ENCODE results near the gene KLHL6. TPM values are rescaled to one million over a fixed set of nuclear protein-coding genes. Genes with fewer than 3 reads are reported as not detected.

The KLHL6 gene
- total and polyA plus RNA-seq, 2 of the 13 experiments (the other 11 are each of a cell fraction or from before 2014, with no cell fraction given) = not detected

DNA sequence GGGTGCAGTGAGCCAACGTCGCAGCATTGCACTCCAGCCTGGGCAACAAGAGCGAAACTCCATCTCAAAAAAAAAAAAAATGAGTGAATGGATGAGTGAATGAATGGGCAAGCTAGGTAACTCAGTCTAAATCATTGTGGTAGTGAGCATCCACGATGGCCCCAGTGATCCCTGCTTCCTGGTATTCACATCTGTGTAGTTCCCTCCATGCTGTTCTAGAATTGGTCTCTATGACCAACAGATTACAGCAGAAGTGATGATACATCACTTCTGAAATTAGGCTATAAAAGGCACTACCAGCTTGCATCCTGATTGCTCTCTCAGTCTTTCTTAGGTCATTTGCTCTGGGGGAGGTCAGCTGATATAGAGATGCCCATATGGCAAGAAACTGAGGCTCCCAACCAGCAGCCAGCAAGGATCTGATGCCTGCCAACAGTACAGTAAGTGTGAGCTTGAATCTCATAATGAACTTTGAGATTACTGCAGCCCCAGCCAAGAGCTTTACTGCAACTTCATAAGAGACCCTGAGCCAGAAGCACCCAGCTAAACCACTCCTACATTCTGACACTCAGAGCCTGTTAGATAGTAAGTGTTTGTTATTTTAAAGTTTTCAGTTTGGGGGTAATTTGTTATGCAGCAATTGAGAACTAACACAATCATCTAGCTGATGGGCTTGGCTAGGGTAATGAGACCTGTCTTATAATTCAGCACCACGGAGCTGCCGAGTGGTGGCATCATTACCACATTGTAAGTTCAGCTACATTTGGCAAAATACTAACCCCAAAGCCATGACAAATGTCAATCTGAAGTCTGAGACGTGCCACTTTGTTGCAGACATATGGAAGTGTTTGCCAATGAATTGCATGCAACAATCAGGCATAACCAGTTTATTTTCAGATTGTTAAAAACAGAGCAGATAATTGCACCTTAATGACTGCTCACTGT is 53.0 kb downstream of the KLHL6 start:
- in situ Hi-C loops (cut with HindIII; ENCODE audit: extremely low pct_ligation_motif_present, low pct_unique_long_range_greater_than_20kb) = no loop called here
- WGBS (ENCODE audit: low lambda C conversion rate) = 20% methylated on average over 7 of the region's 7 CpGs
- no peak for DNase-seq (ENCODE audit: low spot score)

More for the DNA sequence above, 53.0 kb downstream of the KLHL6 start:
- ATAC-seq = peak; percentile 52
- peak in 1 of 2 experiments; percentile 23; a peak in 1 of 4 replicates for TF ChIP-seq MAFK (conservative IDR thresholded peaks at IDR 0.05 in 1 of 2, IDR thresholded peaks at IDR 0.05 in 1 of 2; ENCODE audit: low read length in 2 of 2)
- TF ChIP-seq MZF1 (CRISPR knock-in tag; IDR thresholded peaks at IDR 0.05; ENCODE audit: borderline replicate concordance) = no peak
- TF ChIP-seq SCMH1 (CRISPR knock-in tag; IDR thresholded peaks at IDR 0.05; ENCODE audit: borderline replicate concordance) = no peak
- peak; percentile 20; the same call in 1 of the 2 replicates for TF ChIP-seq SMC3 (IDR thresholded peaks at IDR 0.05; ENCODE audit: low read length)
- no peak for TF ChIP-seq EHMT2 (IDR thresholded peaks at IDR 0.05; ENCODE audit: borderline replicate concordance, low read depth, low read length)
- TF ChIP-seq, protein P1, sequence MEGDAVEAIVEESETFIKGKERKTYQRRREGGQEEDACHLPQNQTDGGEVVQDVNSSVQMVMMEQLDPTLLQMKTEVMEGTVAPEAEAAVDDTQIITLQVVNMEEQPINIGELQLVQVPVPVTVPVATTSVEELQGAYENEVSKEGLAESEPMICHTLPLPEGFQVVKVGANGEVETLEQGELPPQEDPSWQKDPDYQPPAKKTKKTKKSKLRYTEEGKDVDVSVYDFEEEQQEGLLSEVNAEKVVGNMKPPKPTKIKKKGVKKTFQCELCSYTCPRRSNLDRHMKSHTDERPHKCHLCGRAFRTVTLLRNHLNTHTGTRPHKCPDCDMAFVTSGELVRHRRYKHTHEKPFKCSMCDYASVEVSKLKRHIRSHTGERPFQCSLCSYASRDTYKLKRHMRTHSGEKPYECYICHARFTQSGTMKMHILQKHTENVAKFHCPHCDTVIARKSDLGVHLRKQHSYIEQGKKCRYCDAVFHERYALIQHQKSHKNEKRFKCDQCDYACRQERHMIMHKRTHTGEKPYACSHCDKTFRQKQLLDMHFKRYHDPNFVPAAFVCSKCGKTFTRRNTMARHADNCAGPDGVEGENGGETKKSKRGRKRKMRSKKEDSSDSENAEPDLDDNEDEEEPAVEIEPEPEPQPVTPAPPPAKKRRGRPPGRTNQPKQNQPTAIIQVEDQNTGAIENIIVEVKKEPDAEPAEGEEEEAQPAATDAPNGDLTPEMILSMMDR (CRISPR knock-in tag; IDR thresholded peaks at IDR 0.05) = peak; percentile 69
- TF ChIP-seq STAG1 (CRISPR knock-in tag; IDR thresholded peaks at IDR 0.05) = peak; percentile 77
- 0 out of 2 replicates have a peak, but pooled peaks have one; percentile 22 for TF ChIP-seq MIXL1 (CRISPR knock-in tag; IDR thresholded peaks at IDR 0.05)
- FAIRE-seq = peak; percentile 77
- intact Hi-C loops (cut with micrococcal nuclease; ENCODE audit: unreplicated experiment) = no loop called here
- Histone ChIP-seq H3K36me3 (replicated peaks in 1 of 2; ENCODE audit: control insufficient read depth in 1 of 2, insufficient read depth in 2 of 2, low read length in 2 of 2) (no peaks in the 10 kb centered on the region), H3K79me2 (ENCODE audit: insufficient read depth, low read length) (no peaks in the 10 kb centered on the region), H3K4me3 (replicated peaks in 1 of 3; ENCODE audit: insufficient read depth in 1 of 3, low read depth in 2 of 3, low read length in 3 of 3) (no peak overlapping the region), H2AFZ (ENCODE audit: low read length) (no peak overlapping the region), H3K4me2 (ENCODE audit: low read depth, low read length) (no peak overlapping the region), H4K20me1 (ENCODE audit: insufficient read depth, low read length) (no peaks in the 10 kb centered on the region), H3K4me1 (ENCODE audit: insufficient read depth, low read length) (peaks cover 26% of the 10 kb centered on the region), H3K27me3 (ENCODE audit: control insufficient read depth in 1 of 2, insufficient read depth in 2 of 2, low read length in 2 of 2) (no peaks in the 10 kb centered on the region; a peak in 1 of 5 replicates), H3K9ac (ENCODE audit: insufficient read depth, low read depth, low read length) (no peak overlapping the region), H3K9me3 (ENCODE audit: low read length) (no peaks in the 10 kb centered on the region), H3K27ac (ENCODE audit: extremely low read length, insufficient read depth, low read length) (no peak overlapping the region)
- CTCF ChIA-PET (ENCODE audit: low intra/inter-chr PET ratio, low total read pairs) = interaction anchor here (0.7 kb wide), 1 partner anchor 267 kb away, joined by 3 read pairs; no protein-coding TSS in a partner anchor
- POLR2A ChIA-PET = no interaction called here
- BruUV-seq (replicated peaks) = no TSS peak

Data from HepG2 (cell line).